Stimulated activated CD4-positive, alpha-beta T cell treated with anti-CD3 and anti-CD28 coated beads, Interleukin-15, amount 100 ng/mL, for 24 hours (primary cell): ENCODE measurements around the gene LYPLA2.
"Not testable (repeated sequence)": the region's sequence is repeated elsewhere in the genome, so short reads cannot be mapped to it uniquely, and the experiment has no call there.

ENCODE experiments used
- DNase-seq: peaks from one replicate; pipeline ENCODE4 v3.0.0-alpha.2; 2020

The LYPLA2 gene

GRCh38 chr1:23801338-23801748 is 10.4 kb downstream of the LYPLA2 start:
- DNase-seq = no peak

- no peak for DNase-seq
These were observed 10.9 kb downstream of the LYPLA2 start for GRCh38 chr1:23801876-23802275.

GRCh38 chr1:23802809-23803342 is 11.9 kb downstream of the LYPLA2 start:
- DNase-seq = not testable (repeated sequence)

GRCh38 chr1:23803674-23804073 is 12.7 kb downstream of the LYPLA2 start:
- no peak for DNase-seq

GRCh38 chr1:23804183-23804835 is 13.4 kb downstream of the LYPLA2 start:
- no peak for DNase-seq

GRCh38 chr1:23805025-23805424 is 14.1 kb downstream of the LYPLA2 start:
- no peak for DNase-seq

- no peak for DNase-seq
These were observed 15.3 kb downstream of the LYPLA2 start for GRCh38 chr1:23806280-23806679.

- no peak for DNase-seq
These were observed 16.5 kb downstream of the LYPLA2 start for GRCh38 chr1:23807453-23807852.

- peak; percentile 88 for DNase-seq
These were observed 18.8 kb downstream of the LYPLA2 start for GRCh38 chr1:23809751-23810171.

GRCh38 chr1:23810818-23811540 is 20.0 kb downstream of the LYPLA2 start:
- peak; percentile 66 for DNase-seq

GRCh38 chr1:23814016-23814415 is 23.1 kb downstream of the LYPLA2 start:
- DNase-seq = no peak

GRCh38 chr1:23816361-23816760 is 25.4 kb downstream of the LYPLA2 start:
- DNase-seq = no peak

GRCh38 chr1:23816906-23817305 is 26.0 kb downstream of the LYPLA2 start:
- DNase-seq = no peak

GRCh38 chr1:23817633-23818032 is 26.7 kb downstream of the LYPLA2 start:
- DNase-seq = no peak

- no peak for DNase-seq
These were observed 32.8 kb downstream of the LYPLA2 start for GRCh38 chr1:23823767-23824166.

- DNase-seq = no peak
These were observed 33.7 kb downstream of the LYPLA2 start for GRCh38 chr1:23824711-23825075.

- peak; percentile 94 for DNase-seq
These were observed 34.3 kb downstream of the LYPLA2 start, which contains the start of gene HMGCL for GRCh38 chr1:23825076-23825761. HMGCL (minus strand) TSS chr1:23825429; CDS start chr1:23825415, 14 bp downstream.

GRCh38 chr1:23825762-23826522 is 35.0 kb downstream of the LYPLA2 start:
- no peak for DNase-seq

GRCh38 chr1:23826590-23826989 is 35.6 kb downstream of the LYPLA2 start:
- DNase-seq = not testable (repeated sequence)

- no peak for DNase-seq
These were observed 36.8 kb downstream of the LYPLA2 start for GRCh38 chr1:23827717-23828116.

GRCh38 chr1:23834156-23834555 is 43.2 kb downstream of the LYPLA2 start:
- DNase-seq = not testable (repeated sequence)

GRCh38 chr1:23836037-23836436 is 45.1 kb downstream of the LYPLA2 start:
- no peak for DNase-seq

GRCh38 chr1:23837908-23838307 is 47.0 kb downstream of the LYPLA2 start:
- DNase-seq = peak; percentile 13
